Measurements from ENCODE around the gene CYBA. TPM values are rescaled to one million over a fixed set of nuclear protein-coding genes. Genes with fewer than 3 reads are reported as not detected.

CYBA gene
- polyA plus RNA-seq, 1 donor (not counting 4 experiments of a cell fraction or from before 2014, with no cell fraction given), result 4.4 TPM

DNA sequence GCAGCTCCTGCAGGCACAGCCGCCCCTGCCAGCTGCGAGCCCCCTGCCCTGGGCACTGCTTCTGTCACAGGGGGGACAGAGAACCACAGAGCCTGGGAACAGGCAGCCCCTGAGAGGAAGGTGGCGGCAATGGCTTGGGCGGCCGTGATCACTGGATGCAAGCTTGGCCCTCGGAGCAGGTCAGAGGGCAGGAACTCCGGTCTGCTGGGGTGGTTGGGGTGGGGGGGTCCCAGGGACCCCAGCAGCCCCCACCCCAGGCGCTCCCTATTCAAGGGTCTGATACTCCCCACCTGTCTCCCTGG is 1.9 kb upstream of the CYBA start:
- Histone ChIP-seq H3K9me1 (ENCODE audit: control insufficient read depth, extremely low read depth, insufficient read depth, low read length) (no peaks in the 10 kb centered on the region), H3K4me1 (ENCODE audit: control insufficient read depth, extremely low read depth, insufficient read depth, low read length) (no peaks in the 10 kb centered on the region), H4K20me1 (ENCODE audit: control insufficient read depth, extremely low read depth, insufficient read depth, low read length) (peaks cover 17% of the 10 kb centered on the region), H3K36me3 (ENCODE audit: control insufficient read depth in 2 of 2, extremely low read depth in 1 of 2, insufficient read depth in 2 of 2, low read length in 2 of 2) (peaks cover 37 to 45% of the 10 kb centered on the region in 2 experiments), H3K79me2 (ENCODE audit: control insufficient read depth, insufficient read depth, low read length) (peaks cover 9% of the 10 kb centered on the region), H2AFZ (ENCODE audit: control insufficient read depth, low read length) (no peak overlapping the region), H3K4me2 (ENCODE audit: control insufficient read depth, extremely low read depth, insufficient read depth, low read depth, low read length) (no peak overlapping the region), H3K27ac (ENCODE audit: control insufficient read depth, insufficient read depth, low read length) (no peak overlapping the region), H3K4me3 (ENCODE audit: control insufficient read depth in 2 of 3, extremely low read depth in 1 of 3, insufficient read depth in 2 of 3, low read depth in 1 of 3, low read length in 3 of 3) (no peak overlapping the region), H3K27me3 (ENCODE audit: control insufficient read depth, extremely low read depth, insufficient read depth, low read length) (no peaks in the 10 kb centered on the region), H3K9ac (ENCODE audit: control insufficient read depth, extremely low read depth, insufficient read depth, low read length) (no peak overlapping the region), H3K9me3 (ENCODE audit: control insufficient read depth, low read depth, low read length) (no peaks in the 10 kb centered on the region)
- dilution Hi-C loops (cut with MboI; ENCODE audit: extremely low pct_ligation_motif_present, low sequenced_read_pairs), result loop anchor here (25.0 kb wide), 1 partner anchor 110 kb away; no protein-coding TSS in a partner anchor
- DNase-seq (ENCODE audit: low read depth, low spot score) (no peak), FAIRE-seq (no peak)
- TF ChIP-seq EZH2 (IDR thresholded peaks at IDR 0.05; ENCODE audit: low read length), result no peak
- TF ChIP-seq, protein P1, sequence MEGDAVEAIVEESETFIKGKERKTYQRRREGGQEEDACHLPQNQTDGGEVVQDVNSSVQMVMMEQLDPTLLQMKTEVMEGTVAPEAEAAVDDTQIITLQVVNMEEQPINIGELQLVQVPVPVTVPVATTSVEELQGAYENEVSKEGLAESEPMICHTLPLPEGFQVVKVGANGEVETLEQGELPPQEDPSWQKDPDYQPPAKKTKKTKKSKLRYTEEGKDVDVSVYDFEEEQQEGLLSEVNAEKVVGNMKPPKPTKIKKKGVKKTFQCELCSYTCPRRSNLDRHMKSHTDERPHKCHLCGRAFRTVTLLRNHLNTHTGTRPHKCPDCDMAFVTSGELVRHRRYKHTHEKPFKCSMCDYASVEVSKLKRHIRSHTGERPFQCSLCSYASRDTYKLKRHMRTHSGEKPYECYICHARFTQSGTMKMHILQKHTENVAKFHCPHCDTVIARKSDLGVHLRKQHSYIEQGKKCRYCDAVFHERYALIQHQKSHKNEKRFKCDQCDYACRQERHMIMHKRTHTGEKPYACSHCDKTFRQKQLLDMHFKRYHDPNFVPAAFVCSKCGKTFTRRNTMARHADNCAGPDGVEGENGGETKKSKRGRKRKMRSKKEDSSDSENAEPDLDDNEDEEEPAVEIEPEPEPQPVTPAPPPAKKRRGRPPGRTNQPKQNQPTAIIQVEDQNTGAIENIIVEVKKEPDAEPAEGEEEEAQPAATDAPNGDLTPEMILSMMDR (optimal IDR thresholded peaks at IDR 0.05 in 1 of 3, IDR thresholded peaks at IDR 0.05 in 1 of 3, conservative IDR thresholded peaks at IDR 0.05 in 1 of 3; ENCODE audit: extremely low read depth in 1 of 3, insufficient read depth in 2 of 3, low read length in 3 of 3), result no peak

DNA sequence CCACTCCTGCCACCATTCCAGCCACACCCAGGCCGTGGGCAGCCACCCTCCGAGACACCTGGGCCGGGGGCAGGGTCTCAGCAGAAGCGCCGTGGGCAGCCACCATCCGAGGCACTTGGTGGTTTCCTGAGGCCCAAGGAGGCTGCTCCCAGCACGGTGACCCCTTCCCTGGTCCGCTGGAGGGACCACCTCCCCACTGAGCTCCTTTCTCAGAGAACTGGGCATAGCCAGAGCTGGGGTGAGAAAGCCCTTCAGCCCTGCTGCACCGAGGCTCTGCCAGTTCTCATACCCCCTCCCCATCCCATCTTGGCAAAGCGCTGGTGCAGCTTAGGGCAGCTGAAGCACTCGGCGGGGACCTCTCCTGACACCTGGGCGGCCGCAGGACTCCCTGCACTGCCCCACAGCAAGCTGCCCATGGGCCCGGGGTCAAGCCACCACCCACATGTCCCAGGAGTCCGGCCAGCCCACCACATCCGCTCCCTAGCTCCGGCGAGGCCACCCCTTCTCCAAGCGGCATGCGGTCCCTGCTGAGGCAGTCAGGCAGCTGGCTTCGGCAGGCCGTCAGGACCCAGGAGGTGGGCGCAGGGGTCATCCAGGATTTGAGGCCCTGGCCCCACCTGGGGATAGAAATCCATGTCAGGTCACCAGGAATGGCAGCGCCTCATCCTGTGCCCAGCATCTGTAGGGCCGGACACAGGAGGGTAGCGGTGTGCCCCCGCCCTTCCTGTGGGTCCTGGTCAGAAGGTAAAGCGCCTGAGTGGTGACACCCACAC is 1.3 kb upstream of the CYBA start:
- Histone ChIP-seq H3K9me1 (ENCODE audit: control insufficient read depth, extremely low read depth, insufficient read depth, low read length) (no peaks in the 10 kb centered on the region), H3K4me1 (ENCODE audit: control insufficient read depth, extremely low read depth, insufficient read depth, low read length) (no peaks in the 10 kb centered on the region), H3K27ac (ENCODE audit: control insufficient read depth, insufficient read depth, low read length) (no peak overlapping the region), H3K9ac (ENCODE audit: control insufficient read depth, extremely low read depth, insufficient read depth, low read length) (no peak overlapping the region), H3K4me3 (ENCODE audit: control insufficient read depth in 2 of 3, extremely low read depth in 1 of 3, insufficient read depth in 2 of 3, low read depth in 1 of 3, low read length in 3 of 3) (no peak overlapping the region), H3K27me3 (ENCODE audit: control insufficient read depth, extremely low read depth, insufficient read depth, low read length) (no peaks in the 10 kb centered on the region), H2AFZ (ENCODE audit: control insufficient read depth, low read length) (no peak overlapping the region), H3K4me2 (ENCODE audit: control insufficient read depth, extremely low read depth, insufficient read depth, low read depth, low read length) (no peak overlapping the region), H3K9me3 (ENCODE audit: control insufficient read depth, low read depth, low read length) (no peaks in the 10 kb centered on the region), H3K36me3 (ENCODE audit: control insufficient read depth in 2 of 2, extremely low read depth in 1 of 2, insufficient read depth in 2 of 2, low read length in 2 of 2) (peaks cover 33 to 41% of the 10 kb centered on the region in 2 experiments), H3K79me2 (ENCODE audit: control insufficient read depth, insufficient read depth, low read length) (peaks cover 3% of the 10 kb centered on the region), H4K20me1 (ENCODE audit: control insufficient read depth, extremely low read depth, insufficient read depth, low read length) (peaks cover 12% of the 10 kb centered on the region)
- DNase-seq (ENCODE audit: low read depth, low spot score), result no peak
- FAIRE-seq, result no peak
- dilution Hi-C loops (cut with MboI; ENCODE audit: extremely low pct_ligation_motif_present, low sequenced_read_pairs), result loop anchor here (25.0 kb wide), 1 partner anchor 110 kb away; no protein-coding TSS in a partner anchor
- no peak for TF ChIP-seq EZH2 (IDR thresholded peaks at IDR 0.05; ENCODE audit: low read length)
- TF ChIP-seq, protein P1 (optimal IDR thresholded peaks at IDR 0.05 in 1 of 3, IDR thresholded peaks at IDR 0.05 in 1 of 3, conservative IDR thresholded peaks at IDR 0.05 in 1 of 3; ENCODE audit: extremely low read depth in 1 of 3, insufficient read depth in 2 of 3, low read length in 3 of 3), result no peak
